ENCODE measurements around the gene YRDC. TPM values are rescaled to one million over a fixed set of nuclear protein-coding genes. Genes with fewer than 3 reads are reported as not detected.
A peak's percentile ranks its signal among the peaks of the same experiment; 100 is the strongest.

Gene YRDC
- total and polyA plus RNA-seq, 2 of the 13 experiments (the other 11 are each of a cell fraction or from before 2014, with no cell fraction given) = 27.5 to 29.2 TPM

DNA sequence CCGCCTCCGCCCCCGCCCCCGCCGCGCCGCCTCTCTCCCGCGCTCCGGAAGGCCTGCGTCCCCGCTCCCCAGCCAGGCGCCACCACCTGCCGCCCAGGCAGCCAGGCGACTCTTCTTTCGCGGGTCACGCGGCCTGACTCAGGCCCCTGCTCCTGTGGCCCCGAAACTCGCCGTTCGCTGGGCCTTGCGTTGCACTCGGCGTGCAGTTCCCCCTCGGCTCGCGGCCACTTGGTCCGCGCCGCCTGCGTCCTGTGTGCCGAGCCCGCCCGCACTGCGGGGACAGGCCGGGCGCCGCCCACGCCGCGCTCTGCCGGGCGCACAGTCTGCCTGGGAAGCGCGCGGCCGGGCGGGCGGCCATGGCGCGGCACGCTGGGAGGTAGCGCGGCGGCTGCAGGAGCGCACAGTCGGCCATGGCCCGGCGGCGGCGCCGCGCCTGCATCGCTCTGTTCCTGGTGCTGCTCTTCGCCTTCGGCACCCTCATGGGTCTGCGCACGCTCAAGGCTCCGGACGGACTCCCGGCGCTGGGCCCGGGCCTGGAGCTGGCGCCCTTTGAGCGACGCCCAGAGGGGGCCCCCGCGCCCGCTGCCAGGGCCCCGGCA is 14.1 kb downstream of the YRDC start, which contains the start of gene MANEAL (continued):
- TF ChIP-seq, protein P1, sequence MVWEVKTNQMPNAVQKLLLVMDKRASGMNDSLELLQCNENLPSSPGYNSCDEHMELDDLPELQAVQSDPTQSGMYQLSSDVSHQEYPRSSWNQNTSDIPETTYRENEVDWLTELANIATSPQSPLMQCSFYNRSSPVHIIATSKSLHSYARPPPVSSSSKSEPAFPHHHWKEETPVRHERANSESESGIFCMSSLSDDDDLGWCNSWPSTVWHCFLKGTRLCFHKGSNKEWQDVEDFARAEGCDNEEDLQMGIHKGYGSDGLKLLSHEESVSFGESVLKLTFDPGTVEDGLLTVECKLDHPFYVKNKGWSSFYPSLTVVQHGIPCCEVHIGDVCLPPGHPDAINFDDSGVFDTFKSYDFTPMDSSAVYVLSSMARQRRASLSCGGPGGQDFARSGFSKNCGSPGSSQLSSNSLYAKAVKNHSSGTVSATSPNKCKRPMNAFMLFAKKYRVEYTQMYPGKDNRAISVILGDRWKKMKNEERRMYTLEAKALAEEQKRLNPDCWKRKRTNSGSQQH (CRISPR knock-in tag; IDR thresholded peaks at IDR 0.05; ENCODE audit: low read depth) = no peak
- no peak for TF ChIP-seq PTBP1 (IDR thresholded peaks at IDR 0.05; ENCODE audit: low read depth, low read length, poor library complexity, severe bottlenecking)
- TF ChIP-seq FOXC1 (CRISPR knock-in tag; IDR thresholded peaks at IDR 0.05; ENCODE audit: borderline replicate concordance) = no peak
- no peak for TF ChIP-seq MIER2 (CRISPR knock-in tag; IDR thresholded peaks at IDR 0.05)
- TF ChIP-seq PHB2 (IDR thresholded peaks at IDR 0.05; ENCODE audit: partially characterized antibody) = no peak
- no peak for TF ChIP-seq ERF (CRISPR knock-in tag; IDR thresholded peaks at IDR 0.05)
- TF ChIP-seq, protein P2, sequence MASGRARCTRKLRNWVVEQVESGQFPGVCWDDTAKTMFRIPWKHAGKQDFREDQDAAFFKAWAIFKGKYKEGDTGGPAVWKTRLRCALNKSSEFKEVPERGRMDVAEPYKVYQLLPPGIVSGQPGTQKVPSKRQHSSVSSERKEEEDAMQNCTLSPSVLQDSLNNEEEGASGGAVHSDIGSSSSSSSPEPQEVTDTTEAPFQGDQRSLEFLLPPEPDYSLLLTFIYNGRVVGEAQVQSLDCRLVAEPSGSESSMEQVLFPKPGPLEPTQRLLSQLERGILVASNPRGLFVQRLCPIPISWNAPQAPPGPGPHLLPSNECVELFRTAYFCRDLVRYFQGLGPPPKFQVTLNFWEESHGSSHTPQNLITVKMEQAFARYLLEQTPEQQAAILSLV (CRISPR knock-in tag; IDR thresholded peaks at IDR 0.05; ENCODE audit: borderline replicate concordance) = no peak
- TF ChIP-seq ZNF558 (CRISPR knock-in tag; IDR thresholded peaks at IDR 0.05; ENCODE audit: borderline replicate concordance) = no peak
- no peak for TF ChIP-seq ZNF530 (CRISPR knock-in tag; IDR thresholded peaks at IDR 0.05; ENCODE audit: low read depth)
- TF ChIP-seq GABPB1 (CRISPR knock-in tag; IDR thresholded peaks at IDR 0.05) = peak; percentile 80
- no peak for TF ChIP-seq PLRG1 (conservative IDR thresholded peaks at IDR 0.05)
- TF ChIP-seq SRSF4 (IDR thresholded peaks at IDR 0.05; ENCODE audit: low read depth, low read length, poor library complexity, severe bottlenecking) = no peak
- no peak for TF ChIP-seq ZNF234 (CRISPR knock-in tag; conservative IDR thresholded peaks at IDR 0.05)
- no peak for TF ChIP-seq AKAP8 (CRISPR knock-in tag; IDR thresholded peaks at IDR 0.05)
- TF ChIP-seq U2AF2 (IDR thresholded peaks at IDR 0.05; ENCODE audit: low read depth, low read length) = no peak
- TF ChIP-seq KLF12 (CRISPR knock-in tag; IDR thresholded peaks at IDR 0.05; ENCODE audit: borderline replicate concordance) = peak; percentile 79; the same call in 1 of the 2 replicates
- TF ChIP-seq ZNF703 (CRISPR knock-in tag; IDR thresholded peaks at IDR 0.05; ENCODE audit: borderline replicate concordance) = no peak
- no peak for TF ChIP-seq SMYD3 (CRISPR knock-in tag; IDR thresholded peaks at IDR 0.05)
- no peak for TF ChIP-seq RFX5 (IDR thresholded peaks at IDR 0.05; ENCODE audit: low read depth, low read length)
- TF ChIP-seq REPIN1 (CRISPR knock-in tag; IDR thresholded peaks at IDR 0.05; ENCODE audit: borderline replicate concordance, low read depth) = no peak
- TF ChIP-seq SAP130 (CRISPR knock-in tag; IDR thresholded peaks at IDR 0.05; ENCODE audit: low read depth) = peak; percentile 18
- TF ChIP-seq, protein P3, sequence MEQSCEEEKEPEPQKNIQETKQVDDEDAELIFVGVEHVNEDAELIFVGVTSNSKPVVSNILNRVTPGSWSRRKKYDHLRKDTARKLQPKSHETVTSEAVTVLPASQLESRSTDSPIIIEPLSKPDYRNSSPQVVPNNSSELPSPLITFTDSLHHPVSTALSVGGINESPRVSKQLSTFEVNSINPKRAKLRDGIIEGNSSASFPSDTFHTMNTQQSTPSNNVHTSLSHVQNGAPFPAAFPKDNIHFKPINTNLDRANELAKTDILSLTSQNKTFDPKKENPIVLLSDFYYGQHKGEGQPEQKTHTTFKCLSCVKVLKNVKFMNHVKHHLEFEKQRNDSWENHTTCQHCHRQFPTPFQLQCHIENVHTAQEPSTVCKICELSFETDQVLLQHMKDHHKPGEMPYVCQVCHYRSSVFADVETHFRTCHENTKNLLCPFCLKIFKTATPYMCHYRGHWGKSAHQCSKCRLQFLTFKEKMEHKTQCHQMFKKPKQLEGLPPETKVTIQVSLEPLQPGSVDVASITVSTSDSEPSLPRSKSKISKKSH (CRISPR knock-in tag; IDR thresholded peaks at IDR 0.05; ENCODE audit: borderline replicate concordance) = no peak
- TF ChIP-seq ZNF256 (CRISPR knock-in tag; conservative IDR thresholded peaks at IDR 0.05) = no peak
- peak; percentile 38; the same call in 1 of the 2 replicates for TF ChIP-seq NFKB2 (CRISPR knock-in tag; IDR thresholded peaks at IDR 0.05; ENCODE audit: borderline replicate concordance)
- no peak for TF ChIP-seq ZNF460 (CRISPR knock-in tag; IDR thresholded peaks at IDR 0.05; ENCODE audit: borderline replicate concordance)
- no peak for TF ChIP-seq ZNF749 (CRISPR knock-in tag; IDR thresholded peaks at IDR 0.05; ENCODE audit: borderline replicate concordance)
- no peak for TF ChIP-seq NFRKB (IDR thresholded peaks at IDR 0.05)
- no peak for TF ChIP-seq GTF2F1 (IDR thresholded peaks at IDR 0.05; ENCODE audit: low read length)

Measured in HepG2 (cell line).